ENCODE data around the gene RCC2.
"Not testable (repeated sequence)": the region's sequence is repeated elsewhere in the genome, so short reads cannot be mapped to it uniquely, and the experiment has no call there.

Gene RCC2

DNA sequence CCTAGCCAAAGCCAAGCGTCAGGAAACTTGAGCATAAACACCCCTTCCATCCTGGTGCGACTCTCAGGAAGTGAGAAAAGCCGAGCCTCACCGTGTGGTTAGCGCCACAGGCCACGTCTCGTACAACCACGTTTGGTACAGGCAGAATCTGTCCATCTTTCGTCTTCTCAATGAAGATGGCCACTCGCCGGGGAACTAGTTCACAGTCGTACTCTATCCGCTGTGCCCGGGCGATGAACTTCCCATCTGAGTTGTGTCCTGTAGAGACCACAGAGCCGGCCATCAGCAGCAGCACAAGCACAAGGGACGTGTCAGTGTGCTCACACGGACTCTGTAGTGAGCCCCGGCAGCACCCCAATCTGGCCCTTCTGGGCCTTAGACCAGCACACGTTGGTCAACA is 23.1 kb downstream of the RCC2 start:
- DNase-seq: no peak

DNA sequence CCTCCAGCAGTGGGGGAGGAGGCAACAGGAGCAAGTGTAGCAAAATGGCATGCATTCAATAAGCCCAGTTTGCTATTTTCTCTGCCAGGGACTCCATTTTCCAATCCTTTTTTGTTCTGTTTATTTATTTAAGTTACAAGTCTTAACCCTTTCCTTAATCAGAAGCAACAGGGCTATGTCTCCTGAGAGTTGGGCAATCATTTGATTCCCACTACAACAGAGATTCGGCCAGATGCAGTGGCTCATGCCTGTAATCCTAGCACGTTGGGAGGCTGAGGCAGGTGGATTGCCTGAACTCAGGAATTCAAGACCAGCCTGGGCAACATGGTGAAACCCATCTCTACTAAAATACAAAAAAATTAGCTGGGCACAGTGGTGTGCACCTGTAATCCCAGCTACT is 25.5 kb downstream of the RCC2 start:
- DNase-seq: no peak

DNA sequence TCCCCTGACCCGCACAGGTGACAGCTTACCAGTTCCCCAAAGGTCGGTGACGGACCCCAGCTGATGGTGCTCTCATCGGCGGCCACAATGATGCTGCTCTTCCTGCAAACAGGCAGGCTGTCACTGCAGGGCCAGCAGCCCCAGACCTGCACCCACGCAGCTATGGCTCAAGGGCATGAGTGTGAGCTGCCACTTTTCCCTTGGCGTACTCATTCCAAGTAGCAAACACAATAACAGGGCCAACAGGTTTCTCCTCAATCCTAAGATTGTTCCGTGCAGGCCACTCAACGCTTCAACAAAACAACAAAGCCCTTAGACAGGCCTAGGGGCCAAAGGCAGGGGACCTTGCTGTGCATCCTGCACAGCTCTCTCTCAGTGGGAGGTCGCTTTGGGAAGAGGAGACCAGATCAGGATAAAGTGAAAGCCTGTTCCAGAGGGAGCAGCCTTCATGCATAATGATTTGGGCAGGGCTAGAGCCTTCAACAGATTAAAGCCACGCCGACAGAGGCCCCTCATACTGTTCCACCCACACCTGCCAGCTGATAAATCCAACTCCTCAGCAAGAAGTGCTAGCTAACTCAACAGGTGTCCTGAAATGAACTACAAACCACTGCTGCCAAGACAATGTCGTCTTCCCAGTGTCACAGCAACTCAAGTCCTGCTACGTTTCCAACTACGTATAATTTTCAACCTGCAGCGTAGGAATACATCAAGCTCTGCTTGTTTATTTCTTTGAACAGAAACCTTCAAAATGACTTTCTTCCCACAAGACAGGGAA is 27.2 kb downstream of the RCC2 start:
- DNase-seq: no peak

DNA sequence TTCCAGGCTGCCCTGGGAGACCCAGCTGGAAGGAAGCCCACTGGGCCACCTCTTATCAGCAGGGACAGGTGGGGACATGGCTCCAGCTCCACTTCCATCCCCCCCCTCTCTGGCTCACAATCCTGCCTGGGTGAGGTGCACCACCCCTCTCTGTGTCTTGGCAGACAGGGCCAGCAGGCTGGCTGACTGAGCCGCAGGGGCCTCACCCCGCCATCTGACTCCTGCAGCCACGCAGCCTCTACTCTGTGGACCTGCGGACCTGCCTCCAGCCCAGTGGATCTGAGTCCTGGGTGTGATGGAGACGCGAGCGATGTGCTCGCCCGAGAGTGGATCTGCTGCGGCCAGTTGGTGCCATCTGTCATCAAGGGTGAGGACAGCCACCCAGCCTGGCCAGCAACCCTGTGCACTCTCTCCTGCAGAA is 30.1 kb downstream of the RCC2 start:
- DNase-seq: no peak

DNA sequence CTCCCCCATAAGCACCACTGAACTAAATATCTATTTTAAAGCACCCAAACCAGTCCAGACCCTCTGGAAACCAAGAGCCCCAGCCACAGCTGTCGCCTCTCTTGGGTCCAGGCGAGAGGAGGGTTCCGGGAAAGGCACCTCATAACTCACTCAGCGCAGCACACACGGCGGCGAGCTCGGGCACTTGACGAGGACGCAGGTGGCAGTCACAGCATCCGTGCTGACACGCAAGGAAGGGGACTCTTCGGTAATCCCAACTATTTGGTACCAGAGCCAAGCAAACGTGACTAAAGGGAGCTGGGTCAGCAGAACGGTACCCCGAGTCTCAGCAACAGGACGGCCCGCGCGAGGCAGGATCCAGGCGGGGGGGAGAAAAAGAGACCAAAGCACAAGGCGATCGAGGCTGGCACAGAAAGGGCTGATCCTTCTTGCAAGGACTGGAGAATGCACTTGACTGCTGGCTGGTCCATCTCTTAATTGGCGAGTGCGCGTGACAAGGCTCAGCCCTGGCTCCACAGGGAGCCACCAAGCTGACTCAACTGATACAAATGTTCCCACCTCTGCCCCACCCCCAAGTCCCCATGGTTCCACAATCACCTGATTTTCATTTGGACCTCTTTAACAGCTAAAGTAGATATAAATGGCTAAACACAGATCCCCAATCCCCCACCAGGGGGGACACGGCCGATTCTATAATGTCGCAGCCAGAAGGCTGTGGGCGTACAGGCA is 31.5 kb downstream of the RCC2 start:
- DNase-seq: not testable (repeated sequence)

DNA sequence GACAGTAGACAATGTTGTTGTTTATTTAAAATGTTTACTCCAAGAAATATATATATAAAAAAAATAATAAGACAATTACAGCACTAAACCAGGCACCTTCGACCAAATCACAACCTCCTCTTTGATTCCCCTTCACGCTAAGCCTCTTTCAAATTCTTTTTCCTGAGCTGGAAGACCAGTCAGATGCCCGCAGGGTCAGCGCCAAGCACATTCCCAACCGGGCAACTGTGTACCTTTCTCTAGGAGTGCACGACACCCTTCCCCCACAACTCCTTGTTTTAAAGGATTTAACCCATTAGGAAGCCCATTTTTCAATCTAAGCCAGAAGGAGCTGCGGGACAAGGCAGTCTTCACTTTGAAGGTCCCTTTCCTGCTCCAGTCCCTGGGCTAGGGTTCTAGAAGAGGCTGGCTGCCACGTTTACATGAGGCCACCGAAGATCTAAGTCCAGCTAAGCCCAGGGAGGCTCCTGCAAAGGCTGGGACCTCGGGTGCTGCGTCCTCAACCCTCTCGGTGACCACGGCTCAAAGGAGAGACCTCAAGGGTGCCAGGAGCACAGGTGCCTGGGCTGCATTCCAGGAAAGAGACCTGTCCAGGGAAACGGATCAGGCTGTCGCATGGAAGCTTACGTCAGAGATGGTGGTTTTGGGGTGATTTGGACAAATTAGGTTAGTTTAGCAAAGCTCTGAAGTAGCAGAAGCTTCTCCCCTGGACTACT is 32.6 kb downstream of the RCC2 start:
- DNase-seq: not testable (repeated sequence)

DNA sequence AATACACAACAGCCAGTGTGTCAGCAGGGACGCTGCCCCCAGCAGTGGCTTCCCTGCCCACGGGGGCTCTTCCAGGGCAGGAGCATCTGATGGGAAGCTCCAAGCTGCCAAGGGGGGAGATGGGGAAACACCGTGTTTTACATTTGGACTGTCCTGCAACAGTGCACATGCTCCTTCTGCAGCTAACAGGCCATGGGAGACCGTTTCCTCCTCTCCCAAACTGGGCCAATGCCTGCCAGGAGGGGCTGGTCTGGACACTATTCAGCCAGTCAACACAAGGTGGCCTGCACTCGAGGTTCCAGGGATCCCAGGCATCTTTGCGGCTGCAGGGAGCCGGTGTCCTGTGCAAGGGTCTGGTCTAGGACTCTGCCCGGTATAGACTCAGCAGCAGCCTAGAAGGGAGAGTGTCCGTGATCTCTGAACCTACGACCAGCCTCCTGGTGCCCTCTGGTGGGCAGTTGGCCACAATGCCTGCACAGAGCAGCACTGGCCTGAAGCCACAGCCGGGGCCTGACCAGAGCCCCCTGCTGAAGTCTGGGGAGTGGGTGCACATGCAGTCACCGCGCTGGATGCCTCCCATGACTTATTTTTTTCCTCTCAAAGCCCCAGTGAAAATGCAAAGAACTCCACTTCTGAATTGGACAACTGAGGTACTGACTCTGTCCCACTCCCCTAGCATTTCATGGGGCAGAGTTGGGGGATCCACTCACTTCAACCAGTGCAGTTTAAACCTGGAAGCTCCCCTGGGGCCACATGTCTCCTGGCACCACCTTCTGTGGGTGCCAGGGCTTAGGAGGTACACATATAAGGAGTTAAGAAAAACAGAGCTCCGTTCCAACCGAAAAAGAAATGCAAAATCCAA is 33.3 kb downstream of the RCC2 start:
- peak; percentile 32 for DNase-seq

DNA sequence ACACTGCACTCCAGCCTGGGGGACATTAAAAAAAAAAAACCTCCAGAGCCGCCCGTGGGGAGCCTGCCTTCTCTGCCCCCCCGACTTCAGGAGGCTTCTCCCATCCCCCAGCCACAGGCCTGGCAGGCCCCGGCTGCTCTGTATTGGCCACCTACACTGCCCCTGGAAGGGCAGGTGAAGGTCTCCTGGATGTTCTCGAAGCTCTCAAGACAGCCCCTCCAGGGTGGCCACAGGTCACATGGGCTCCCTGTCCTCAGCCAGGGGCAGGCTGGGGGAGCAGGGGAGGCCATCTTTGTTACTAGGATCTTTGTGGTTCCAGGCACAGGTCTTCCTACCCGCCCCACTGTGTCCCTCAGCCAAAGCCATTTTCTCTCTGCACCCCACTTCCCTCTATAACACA is 34.7 kb downstream of the RCC2 start:
- DNase-seq: no peak

DNA sequence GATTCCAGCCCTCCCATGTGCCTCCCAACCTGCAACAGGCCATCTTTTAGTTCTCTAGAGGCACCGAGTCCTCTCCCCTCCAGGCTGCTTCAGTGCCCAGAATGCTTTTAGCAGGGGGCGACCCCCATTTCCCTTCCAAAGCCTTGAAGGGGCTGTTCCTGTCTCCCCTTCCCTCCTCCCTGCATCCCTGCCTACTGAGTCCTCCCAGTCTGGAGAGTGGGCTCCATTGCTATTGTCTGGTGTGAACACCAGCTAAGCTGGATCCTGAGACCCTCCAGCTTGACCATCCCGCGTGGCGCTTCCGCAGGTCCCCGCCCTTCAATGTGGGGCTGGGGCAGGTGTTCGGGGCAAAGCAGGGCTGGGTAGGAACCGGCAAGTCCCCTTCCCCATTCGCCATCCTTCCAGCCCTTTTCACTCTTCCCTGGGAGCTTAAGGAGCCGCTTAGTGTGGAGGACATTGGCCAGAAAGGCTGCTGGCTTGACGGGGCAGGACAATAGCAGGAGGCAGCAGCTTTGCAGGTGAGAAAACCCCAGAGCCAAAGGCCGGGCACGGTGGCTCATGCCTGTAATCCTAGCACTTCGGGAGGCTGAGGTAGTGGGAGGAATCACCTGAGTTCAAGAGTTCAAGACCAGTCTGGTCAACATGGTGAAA is 35.3 kb downstream of the RCC2 start:
- DNase-seq: no peak

DNA sequence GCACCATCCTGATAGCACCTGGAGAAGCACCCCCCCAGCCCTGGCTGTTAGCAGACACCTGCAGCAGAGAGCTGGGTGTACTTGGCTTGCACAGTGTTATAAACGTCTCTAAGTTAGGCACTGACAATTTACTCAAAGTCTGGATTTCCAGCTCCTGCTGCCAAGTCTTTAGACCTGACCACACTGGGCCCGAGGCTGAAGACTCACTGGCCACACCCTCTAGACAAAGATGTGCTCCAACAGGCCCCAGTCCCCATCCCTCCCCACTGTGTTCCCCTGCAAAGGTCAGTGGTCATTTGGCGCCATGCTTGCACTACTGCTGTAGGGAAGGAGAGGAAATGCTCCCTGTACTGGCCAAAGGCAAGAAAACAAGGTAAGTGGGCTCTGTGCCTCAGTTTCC is 36.4 kb downstream of the RCC2 start:
- DNase-seq: no peak

DNA sequence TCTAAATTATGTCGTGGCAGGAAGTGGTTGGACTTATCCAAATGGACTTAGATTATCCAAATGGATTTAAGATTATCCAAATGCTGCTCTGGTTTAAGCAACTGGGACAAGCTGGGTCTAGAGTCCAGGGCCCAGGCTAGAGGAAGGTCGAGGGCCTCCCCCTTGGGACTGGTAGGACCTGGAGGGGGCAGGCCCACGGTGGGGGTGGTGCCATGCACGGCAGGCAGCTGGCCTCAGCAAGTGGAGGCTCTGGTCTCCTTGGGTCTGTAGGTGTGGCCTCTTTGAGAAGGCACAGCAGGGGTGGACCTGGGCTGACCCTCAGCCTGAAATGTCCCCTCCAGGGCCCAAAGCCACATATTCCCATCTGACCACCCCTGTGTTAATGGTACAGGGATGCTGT is 37.6 kb downstream of the RCC2 start:
- no peak for DNase-seq

DNA sequence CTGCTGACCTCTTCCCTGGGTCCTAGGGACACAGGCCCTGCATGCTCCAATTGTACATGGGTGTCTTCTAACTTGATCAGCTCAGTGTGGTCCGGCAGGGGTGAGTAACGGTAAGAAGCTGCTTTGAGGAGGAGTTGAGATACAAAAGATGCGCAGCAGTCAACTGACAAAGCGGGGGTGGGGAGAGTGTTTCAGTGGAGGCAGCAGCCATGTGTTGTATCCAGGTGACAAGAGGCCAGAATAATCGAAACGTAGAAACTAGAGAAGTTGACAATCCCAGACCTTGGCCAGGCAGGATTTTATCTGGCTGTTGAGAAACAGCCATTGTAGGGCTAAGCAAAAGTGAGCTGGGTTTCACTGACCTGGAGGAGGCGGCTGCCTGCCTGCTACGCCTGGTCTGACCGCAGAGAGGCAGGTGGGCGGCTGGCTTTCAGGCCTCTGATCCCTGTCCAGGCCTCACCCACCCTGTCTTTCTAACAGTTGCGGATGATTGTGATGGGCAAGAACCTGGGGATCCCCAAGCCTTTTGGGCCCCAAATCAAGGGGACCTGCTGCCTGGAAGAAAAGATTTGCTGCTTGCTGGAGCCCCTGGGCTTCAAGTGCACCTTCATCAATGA is 38.6 kb downstream of the RCC2 start:
- no peak for DNase-seq

DNA sequence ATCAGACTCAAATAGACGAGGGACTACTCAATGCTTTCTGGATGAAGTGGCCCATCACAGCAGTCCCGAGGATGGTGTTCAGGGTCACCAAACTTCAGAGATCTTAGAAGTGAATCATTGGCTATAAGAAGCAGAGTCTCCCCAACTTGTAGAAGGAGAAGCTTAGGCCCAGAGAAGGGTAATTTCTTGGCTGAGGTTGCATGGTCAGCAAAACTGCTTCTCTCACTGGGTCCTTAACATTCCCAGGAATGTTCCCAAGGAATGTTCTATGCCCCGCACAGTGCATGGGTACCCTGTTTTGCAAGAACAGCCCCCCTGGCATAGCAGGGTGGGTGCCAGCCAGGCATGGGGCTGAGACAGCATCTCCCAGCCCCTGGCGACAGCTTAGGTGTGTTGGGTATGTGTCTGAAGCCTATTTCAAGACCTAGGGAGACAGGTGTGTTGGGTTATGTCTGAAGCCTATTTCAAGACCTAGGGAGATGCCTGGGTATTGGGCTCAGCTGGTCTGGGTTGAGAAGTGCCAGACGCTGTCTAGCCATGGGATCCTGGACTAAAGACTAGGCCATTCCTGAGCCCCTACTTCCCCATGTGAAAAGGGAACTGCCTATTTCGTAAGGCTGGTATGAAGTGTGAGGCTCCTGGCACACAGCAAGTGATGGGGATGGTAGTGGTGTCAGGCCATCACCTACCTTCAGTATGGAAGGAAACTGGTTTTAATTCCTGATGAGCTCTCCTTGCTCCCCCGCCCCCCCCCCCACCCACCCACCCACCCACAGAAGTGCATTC is 41.4 kb downstream of the RCC2 start:
- DNase-seq: no peak

DNA sequence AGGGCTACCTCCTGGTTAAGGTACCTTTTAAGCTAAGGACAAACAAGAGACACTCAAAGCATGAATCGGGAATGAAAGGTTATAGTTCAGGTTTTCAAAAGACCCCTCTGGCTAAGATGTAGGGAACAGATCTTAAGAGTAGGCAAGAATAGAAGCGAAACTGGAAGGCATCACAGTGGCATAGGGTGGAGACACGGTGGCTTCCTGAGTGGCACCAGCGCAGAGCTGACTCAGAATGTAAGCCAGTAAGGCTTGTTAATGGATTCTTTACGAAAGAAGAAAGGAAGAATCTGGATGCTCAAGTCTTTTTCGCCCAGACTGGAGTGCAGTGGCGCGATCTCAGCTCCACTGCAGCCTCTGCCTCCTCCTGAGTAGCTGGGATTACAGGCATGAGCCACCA is 46.2 kb downstream of the RCC2 start:
- DNase-seq: no peak

DNA sequence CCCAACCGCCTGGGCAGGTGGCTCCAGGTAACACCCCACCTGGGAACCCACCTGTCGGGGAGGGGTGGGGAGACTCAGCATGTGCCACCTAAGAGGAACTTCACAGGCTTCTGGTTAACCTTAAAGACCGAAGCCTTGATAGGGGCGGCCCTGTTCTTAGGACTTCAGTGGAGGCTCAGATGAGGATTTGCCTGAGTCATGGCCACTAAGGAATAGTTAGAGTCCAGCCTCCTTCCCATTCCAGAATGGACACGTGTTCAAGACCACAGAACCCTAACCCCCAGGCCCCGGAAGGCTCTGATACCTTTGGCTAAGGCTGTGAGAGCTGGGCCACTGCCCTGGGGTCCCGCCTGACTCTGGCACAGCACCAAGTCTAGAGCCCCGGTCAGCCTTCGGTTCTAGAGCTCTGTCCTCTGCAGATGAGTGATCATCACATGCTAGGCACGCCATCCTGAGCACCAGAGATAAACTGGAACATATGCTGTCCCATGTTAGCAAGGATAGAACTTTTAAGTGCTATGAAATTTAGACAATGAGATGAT is 47.2 kb downstream of the RCC2 start:
- no peak for DNase-seq

DNA sequence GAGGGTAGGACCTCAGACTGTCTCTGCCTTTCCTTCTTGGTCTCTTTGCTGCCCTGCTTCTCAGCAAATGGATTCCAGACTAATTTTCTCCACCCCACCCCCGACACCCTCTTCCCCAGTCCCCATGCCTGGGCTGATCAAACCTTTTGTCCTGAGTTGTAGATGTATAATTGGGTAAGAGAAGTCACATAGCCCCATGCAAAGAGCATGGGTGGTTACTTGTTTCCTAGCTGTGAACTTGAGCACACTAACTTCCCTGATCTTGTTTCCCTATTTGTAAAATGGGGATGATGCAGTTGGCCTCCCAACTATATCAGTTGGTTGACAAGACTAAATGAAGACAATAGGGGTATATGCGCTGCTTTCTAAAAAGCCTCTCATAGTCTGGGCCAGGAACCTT is 58.3 kb downstream of the RCC2 start:
- DNase-seq: no peak

DNA sequence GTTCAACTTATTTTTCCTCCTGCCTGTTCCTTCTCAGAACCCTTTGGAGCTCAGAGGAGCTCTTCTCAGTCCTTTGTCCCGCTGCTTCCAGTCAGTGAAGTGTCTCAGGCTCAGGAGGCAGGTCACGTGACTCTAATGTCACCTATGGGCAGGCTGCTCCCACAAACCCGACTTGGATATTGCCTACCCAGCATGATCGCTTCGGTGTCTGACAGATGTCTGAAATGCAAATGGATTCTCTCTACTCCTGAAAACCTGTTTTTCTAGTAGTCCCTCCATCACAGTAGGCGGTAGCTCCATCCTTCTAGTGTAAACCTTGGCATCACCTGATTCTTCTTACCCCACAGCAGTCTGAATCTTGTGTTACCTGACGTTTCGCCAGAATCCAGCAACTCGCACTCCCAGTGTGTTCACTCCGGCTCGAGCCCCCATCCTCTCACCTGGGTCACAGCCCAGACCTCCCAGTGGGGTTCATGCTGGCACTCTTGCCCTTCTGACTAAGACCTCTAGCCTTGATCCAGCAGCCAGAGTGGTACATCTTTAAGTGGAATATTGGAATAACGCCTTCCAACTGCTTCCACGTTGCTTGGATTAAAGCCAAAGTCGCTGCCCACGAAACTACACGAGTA is 62.0 kb downstream of the RCC2 start:
- DNase-seq: no peak

DNA sequence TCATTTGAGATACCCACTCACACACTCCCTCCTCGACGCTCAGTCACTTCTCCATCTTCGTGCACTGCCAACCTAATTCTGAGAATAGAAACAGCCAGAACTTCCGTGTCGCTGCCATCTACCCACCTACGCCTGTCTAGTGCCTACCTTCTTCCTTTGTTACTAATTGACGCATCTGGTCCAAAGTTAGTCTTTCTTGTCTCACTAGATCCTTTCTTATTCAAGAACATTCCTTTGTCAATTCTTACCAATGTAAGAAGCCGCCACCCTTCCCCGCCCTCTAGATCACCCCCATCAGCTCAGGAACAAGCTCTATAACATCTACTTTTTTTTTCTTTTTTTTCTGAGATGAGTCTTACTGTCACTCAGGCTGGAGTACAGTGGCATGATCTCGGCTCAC is 63.8 kb downstream of the RCC2 start:
- no peak for DNase-seq

DNA sequence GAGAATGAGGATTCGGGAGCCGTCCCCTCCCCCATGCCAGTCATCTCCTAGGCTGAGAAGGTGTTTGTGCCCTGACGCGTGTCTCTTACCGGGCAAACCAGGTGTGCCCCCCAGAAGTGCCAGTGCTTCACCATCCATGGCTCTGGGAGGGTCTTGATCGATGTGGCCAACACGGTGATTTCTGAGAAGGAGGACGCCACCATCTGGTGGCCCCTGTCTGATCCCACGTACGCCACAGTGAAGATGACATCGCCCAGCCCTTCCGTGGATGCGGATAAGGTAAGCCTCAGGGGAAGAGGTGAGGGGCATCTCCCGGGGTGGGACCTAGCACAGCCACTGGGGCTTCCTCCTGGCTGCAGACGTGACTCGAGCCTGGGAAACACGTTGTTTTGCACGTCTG is 66.5 kb downstream of the RCC2 start:
- no peak for DNase-seq

DNA sequence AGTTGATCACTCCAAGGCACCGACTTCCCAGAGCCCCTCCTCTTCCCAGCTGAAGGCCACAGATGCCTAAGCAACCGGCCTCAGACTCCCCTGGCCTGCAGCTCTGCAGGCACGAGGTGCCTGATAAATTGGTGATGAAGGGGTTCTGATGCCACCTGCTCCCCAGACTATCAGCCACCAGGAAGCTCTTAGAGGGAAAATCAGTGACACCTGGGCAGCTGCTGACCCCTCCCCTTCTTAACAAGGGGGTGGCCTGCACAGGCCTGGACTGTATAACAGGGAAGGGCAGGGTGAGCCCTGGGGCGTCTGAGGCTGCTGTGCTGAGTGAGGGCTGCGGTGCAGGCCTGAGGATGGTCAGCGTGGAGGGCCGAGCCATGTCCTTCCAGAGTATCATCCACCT is 67.6 kb downstream of the RCC2 start, which contains the start of gene PADI6:
Gene PADI6, plus strand, starts transcription at position 301 of the 400 bp plus-strand sequence. Its CDS starts 50 bp downstream, at position 351.
- no peak for DNase-seq

All from amniotic stem cell (primary cell).